Measurements from ENCODE around the gene FOXI1.

Gene FOXI1

GRCh38 chr5:170149206-170149515, 43.5 kb downstream of the FOXI1 start:
- no peak for DNase-seq

DNA sequence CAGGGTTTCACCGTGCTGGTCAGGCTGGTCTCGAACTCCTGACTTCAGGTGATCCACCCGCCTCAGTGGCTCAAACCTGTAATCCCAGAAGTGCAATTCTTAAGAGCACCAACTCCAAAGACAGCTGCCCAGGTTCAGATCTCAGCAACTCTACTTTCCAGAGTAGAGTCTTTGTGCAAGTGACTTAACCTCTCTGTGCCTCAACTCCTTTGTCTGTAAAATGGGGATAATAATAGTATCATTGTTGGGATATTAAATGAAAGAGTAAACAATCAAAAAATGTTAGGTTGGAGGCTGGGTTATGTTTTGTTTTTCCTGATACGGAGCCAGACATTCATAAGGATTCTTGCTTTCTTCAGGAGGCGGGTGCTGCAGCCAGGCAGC, 45.0 kb downstream of the FOXI1 start:
- no peak for DNase-seq

GRCh38 chr5:170151097-170151831, 45.6 kb downstream of the FOXI1 start:
- DNase-seq: peak in 4 of 51 donors; percentile 13 to 40 (median 22)

- no peak for DNase-seq
These were observed 47.1 kb downstream of the FOXI1 start for GRCh38 chr5:170152767-170153166.

DNA sequence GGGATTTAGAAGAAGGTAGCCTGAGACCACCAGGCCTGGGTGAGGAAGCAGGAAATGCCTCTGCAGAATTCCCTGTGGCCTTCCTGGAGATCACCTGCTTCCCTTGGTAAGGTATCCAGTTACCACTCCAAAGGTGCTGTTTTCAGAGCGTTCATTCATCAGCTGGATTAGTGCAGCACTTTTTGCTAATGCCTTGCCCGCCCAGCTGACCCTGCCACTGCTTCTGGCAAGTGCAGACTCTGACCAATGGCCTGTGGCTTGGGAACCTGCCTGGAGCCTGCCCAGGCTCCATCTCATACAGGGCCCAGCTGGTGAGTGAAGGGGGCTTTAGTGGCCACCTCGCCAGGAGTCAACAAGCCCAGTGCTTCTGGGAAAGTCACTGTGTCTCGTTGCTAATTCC, 48.6 kb downstream of the FOXI1 start:
- DNase-seq: no peak

DNA sequence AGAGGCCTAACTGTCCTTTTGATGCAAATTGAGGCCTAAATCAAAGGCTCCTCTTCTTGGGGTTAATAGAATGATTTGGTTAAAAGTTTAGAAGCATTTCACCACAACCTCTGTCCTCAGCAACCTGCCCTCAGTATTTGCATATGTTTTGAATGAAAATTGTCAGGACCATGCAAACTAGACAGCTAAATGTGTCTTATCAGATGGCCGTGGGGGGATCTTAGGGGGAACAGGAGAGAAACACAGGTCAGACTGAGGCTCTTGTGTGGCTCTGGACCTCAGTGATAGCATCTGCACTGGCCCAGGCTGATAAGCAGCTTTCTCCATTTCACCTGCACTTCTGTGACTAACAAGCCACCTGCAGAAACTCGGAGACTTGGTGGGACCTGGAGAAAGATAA, 49.0 kb downstream of the FOXI1 start:
- DNase-seq: no peak

GRCh38 chr5:170155771-170156170, 50.1 kb downstream of the FOXI1 start:
- DNase-seq: no peak

- no peak for DNase-seq
These were observed 53.5 kb downstream of the FOXI1 start for GRCh38 chr5:170159101-170159698.
